ENCODE measurements around the gene MFSD2B. TPM values are rescaled to one million over a fixed set of nuclear protein-coding genes. Genes with fewer than 3 reads are reported as not detected.

The MFSD2B gene
- total and polyA plus RNA-seq, 10 of the 15 experiments (the other 5 are each of a cell fraction or from before 2014, with no cell fraction given), result 0.07 to 0.51 (median 0.16) TPM; not detected in 4

- in situ Hi-C loops (cut with MboI), result no loop called here
- no peaks in the 10 kb centered on the region for H3K27me3 ChIP-seq (replicated peaks in 1 of 2; ENCODE audit: control insufficient read depth in 2 of 2, insufficient read depth in 2 of 2, low read length in 1 of 2)
- H3K9me3 ChIP-seq (replicated peaks; ENCODE audit: control insufficient read depth, insufficient read depth, low read length), result no peaks in the 10 kb centered on the region; the same call in 2 of the 3 replicates
- ChIA-PET RAD21 (ENCODE audit: unreplicated experiment) (no interaction called here), SMC1A (ENCODE audit: uncharacterized antibody, unreplicated experiment) (no interaction called here), CTCF (interaction anchor here (1.7 kb wide), 1 partner anchor 144 kb away, joined by 4 read pairs; no protein-coding TSS in a partner anchor), POLR2A (interaction anchor here (0.6 kb wide), 1 partner anchor 29 kb away, joined by 3 read pairs; no protein-coding TSS in a partner anchor)
- no peaks in the 10 kb centered on the region for H4K20me1 ChIP-seq (ENCODE audit: control insufficient read depth, insufficient read depth)
- peaks cover 2 to 12% of the 10 kb centered on the region in 2 experiments; a peak in 3 of 4 replicates for H3K36me3 ChIP-seq (ENCODE audit: control insufficient read depth in 2 of 2, insufficient read depth in 2 of 2, low read length in 1 of 2)
- H2AFZ ChIP-seq (ENCODE audit: control insufficient read depth, low read depth, low read length), result no peak overlapping the region
- H3K4me1 ChIP-seq (ENCODE audit: control insufficient read depth, insufficient read depth, low read length), result no peaks in the 10 kb centered on the region
- FAIRE-seq, result no peak
- no peak overlapping the region for H3K9ac ChIP-seq (ENCODE audit: control insufficient read depth, insufficient read depth, low read length)
- no TSS peak for BruUV-seq (replicated peaks)
- no peaks in the 10 kb centered on the region; the same call in 1 of the 2 replicates for H3K79me2 ChIP-seq (ENCODE audit: control insufficient read depth, insufficient read depth, low read length)
- H3K4me2 ChIP-seq (ENCODE audit: control insufficient read depth, insufficient read depth), result no peak overlapping the region
- no peak for ATAC-seq
- intact Hi-C loops (cut with micrococcal nuclease; ENCODE audit: unreplicated experiment), result no loop called here
- no peak overlapping the region for H3K27ac ChIP-seq (ENCODE audit: control insufficient read depth, insufficient read depth)
- WGBS (ENCODE audit: insufficient coverage, insufficient replicate concordance, low lambda C conversion rate, missing lambda C conversion rate), result 100% methylated on average over 4 of the region's 4 CpGs
- H3K4me3 ChIP-seq, result no peak overlapping the region
- TF ChIP-seq PAX5 (IDR thresholded peaks at IDR 0.05; ENCODE audit: borderline replicate concordance, low read depth, low read length), result no peak
- no peak for TF ChIP-seq HDAC2 (IDR thresholded peaks at IDR 0.05)
- no peak for TF ChIP-seq PRDM15 (CRISPR knock-in tag; IDR thresholded peaks at IDR 0.05)
- DNase-seq (ENCODE audit: low read depth, low spot score), result no peak
Measured at GRCh38 chr2:23967846-23968245, 42.0 kb upstream of the MFSD2B start.

- H3K27me3 ChIP-seq (replicated peaks in 1 of 2; ENCODE audit: control insufficient read depth in 2 of 2, insufficient read depth in 2 of 2, low read length in 1 of 2), result no peaks in the 10 kb centered on the region
- no peaks in the 10 kb centered on the region for H3K79me2 ChIP-seq (ENCODE audit: control insufficient read depth, insufficient read depth, low read length)
- ChIA-PET POLR2A (interaction anchor here (0.7 kb wide), 1 partner anchor 27 kb away, joined by 3 read pairs; no protein-coding TSS in a partner anchor), CTCF (no interaction called here), RAD21 (ENCODE audit: unreplicated experiment) (no interaction called here), SMC1A (ENCODE audit: uncharacterized antibody, unreplicated experiment) (no interaction called here)
- ATAC-seq (no peak), FAIRE-seq (no peak), DNase-seq (ENCODE audit: low read depth, low spot score) (no peak)
- H3K9me3 ChIP-seq (replicated peaks; ENCODE audit: control insufficient read depth, insufficient read depth, low read length), result no peaks in the 10 kb centered on the region
- WGBS (ENCODE audit: insufficient coverage, insufficient replicate concordance, low lambda C conversion rate, missing lambda C conversion rate), result 99% methylated on average over 8 of the region's 8 CpGs
- no peak overlapping the region for H3K9ac ChIP-seq (ENCODE audit: control insufficient read depth, insufficient read depth, low read length)
- TF ChIP-seq RB1 (IDR thresholded peaks at IDR 0.05; ENCODE audit: borderline replicate concordance), result no peak
- TF ChIP-seq GABPA (IDR thresholded peaks at IDR 0.05; ENCODE audit: low read depth), result no peak
- TF ChIP-seq MYB (IDR thresholded peaks at IDR 0.05; ENCODE audit: borderline replicate concordance, low read depth, low read length), result no peak
- TF ChIP-seq MTA3 (IDR thresholded peaks at IDR 0.05; ENCODE audit: borderline replicate concordance, low read length), result no peak
- TF ChIP-seq, protein P1, sequence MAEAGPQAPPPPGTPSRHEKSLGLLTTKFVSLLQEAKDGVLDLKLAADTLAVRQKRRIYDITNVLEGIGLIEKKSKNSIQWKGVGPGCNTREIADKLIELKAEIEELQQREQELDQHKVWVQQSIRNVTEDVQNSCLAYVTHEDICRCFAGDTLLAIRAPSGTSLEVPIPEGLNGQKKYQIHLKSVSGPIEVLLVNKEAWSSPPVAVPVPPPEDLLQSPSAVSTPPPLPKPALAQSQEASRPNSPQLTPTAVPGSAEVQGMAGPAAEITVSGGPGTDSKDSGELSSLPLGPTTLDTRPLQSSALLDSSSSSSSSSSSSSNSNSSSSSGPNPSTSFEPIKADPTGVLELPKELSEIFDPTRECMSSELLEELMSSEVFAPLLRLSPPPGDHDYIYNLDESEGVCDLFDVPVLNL (IDR thresholded peaks at IDR 0.05; ENCODE audit: low read depth, low read length), result no peak
- TF ChIP-seq USF1 (IDR thresholded peaks at IDR 0.05; ENCODE audit: borderline replicate concordance, extremely low read length, insufficient read depth, low read depth, low read length), result no peak
- TF ChIP-seq BRCA1 (IDR thresholded peaks at IDR 0.05; ENCODE audit: low read depth, low read length), result no peak
- TF ChIP-seq TCF7 (IDR thresholded peaks at IDR 0.05; ENCODE audit: borderline replicate concordance), result no peak
- H3K36me3 ChIP-seq (ENCODE audit: control insufficient read depth in 2 of 2, insufficient read depth in 2 of 2, low read length in 1 of 2), result peaks cover 5 to 6% of the 10 kb centered on the region in 2 experiments; a peak in 3 of 4 replicates
- in situ Hi-C loops (cut with MboI), result no loop called here
- H3K27ac ChIP-seq (ENCODE audit: control insufficient read depth, insufficient read depth), result no peak overlapping the region
- no peak overlapping the region for H3K4me2 ChIP-seq (ENCODE audit: control insufficient read depth, insufficient read depth)
- intact Hi-C loops (cut with micrococcal nuclease; ENCODE audit: unreplicated experiment), result no loop called here
- H2AFZ ChIP-seq (ENCODE audit: control insufficient read depth, low read depth, low read length), result no peak overlapping the region
- H3K4me3 ChIP-seq, result no peak overlapping the region
- no peaks in the 10 kb centered on the region for H3K4me1 ChIP-seq (ENCODE audit: control insufficient read depth, insufficient read depth, low read length)
- H4K20me1 ChIP-seq (ENCODE audit: control insufficient read depth, insufficient read depth), result no peaks in the 10 kb centered on the region
- no TSS peak for BruUV-seq (replicated peaks)
Measured at GRCh38 chr2:23976883-23977282, 33.0 kb upstream of the MFSD2B start.
